HG03571 (cell line): ENCODE data around the gene NXPE1.

Source experiments
- ATAC-seq: cut with Tn5 transposase; IDR thresholded peaks from one replicate; pipeline ENCODE4 v1.9.1; 2021; ENCODE audit not compliant: unreplicated experiment

Gene NXPE1

GRCh38 chr11:114563077-114563476, 3.4 kb upstream of the NXPE1 start:
- ATAC-seq = no peak

GRCh38 chr11:114562166-114562916, 2.7 kb upstream of the NXPE1 start:
- no peak for ATAC-seq

GRCh38 chr11:114556135-114556534, 3.5 kb downstream of the NXPE1 start:
- no peak for ATAC-seq

- ATAC-seq = no peak
Measured at GRCh38 chr11:114553642-114554041, 6.0 kb downstream of the NXPE1 start.

GRCh38 chr11:114551060-114551459, 8.6 kb downstream of the NXPE1 start:
- no peak for ATAC-seq

- no peak for ATAC-seq
Measured at GRCh38 chr11:114525682-114526081, 34.0 kb downstream of the NXPE1 start.

- ATAC-seq = no peak
Measured at GRCh38 chr11:114524122-114524521, 35.6 kb downstream of the NXPE1 start.

GRCh38 chr11:114522818-114523217, 36.9 kb downstream of the NXPE1 start:
- ATAC-seq = no peak

GRCh38 chr11:114511538-114511937, 48.1 kb downstream of the NXPE1 start:
- no peak for ATAC-seq

- ATAC-seq = no peak
Measured at GRCh38 chr11:114511079-114511478, 48.6 kb downstream of the NXPE1 start.

GRCh38 chr11:114501901-114502300, 57.8 kb downstream of the NXPE1 start:
- ATAC-seq = no peak

- no peak for ATAC-seq
Measured at GRCh38 chr11:114499756-114500155, 59.9 kb downstream of the NXPE1 start.

- ATAC-seq = no peak
Measured at GRCh38 chr11:114496915-114497314, 62.8 kb downstream of the NXPE1 start.

- ATAC-seq = no peak
Measured at GRCh38 chr11:114483929-114484328, 75.8 kb downstream of the NXPE1 start.

- ATAC-seq = no peak
Measured at GRCh38 chr11:114482114-114482513, 77.6 kb downstream of the NXPE1 start.

- ATAC-seq = no peak
Measured at GRCh38 chr11:114479331-114479730, 80.3 kb downstream of the NXPE1 start.

- ATAC-seq = no peak
Measured at GRCh38 chr11:114478768-114479167, 80.9 kb downstream of the NXPE1 start.

GRCh38 chr11:114478001-114478410, 81.7 kb downstream of the NXPE1 start:
- no peak for ATAC-seq

- no peak for ATAC-seq
Measured at GRCh38 chr11:114472661-114473060, 87.0 kb downstream of the NXPE1 start.
